T-helper 2 cell treated with Interferon-gamma antibody and Interleukin-4, amounts not matched to agents 5 μg/mL and 100 μg/mL, for 36 hours (primary cell): Measurements from ENCODE around the gene EFCAB5.
"Not testable (repeated sequence)": the region's sequence is repeated elsewhere in the genome, so short reads cannot be mapped to it uniquely, and the experiment has no call there.

Experiments
- DNase-seq: peaks from one replicate; pipeline ENCODE4 v3.0.0; 2021; ENCODE audit warnings: low spot score
- H3K27ac Mint-ChIP-seq: one replicate; pipeline ENCODE4 v1.8.0; 2021; ENCODE audit warnings: mild to moderate bottlenecking, mixed read lengths
- H3K27me3 Mint-ChIP-seq: one replicate; pipeline ENCODE4 v1.8.0; 2021; ENCODE audit warnings: low read depth, mixed read lengths
- H3K36me3 Mint-ChIP-seq: one replicate; pipeline ENCODE4 v1.8.0; 2021; ENCODE audit warnings: low read depth, mixed read lengths
- H3K4me1 Mint-ChIP-seq: one replicate; pipeline ENCODE4 v1.8.0; 2021; ENCODE audit warnings: low read depth, mixed read lengths
- H3K4me3 Mint-ChIP-seq: one replicate; pipeline ENCODE4 v1.8.0; 2022; ENCODE audit warnings: mild to moderate bottlenecking, moderate library complexity, mixed read lengths
- H3K9me3 Mint-ChIP-seq: one replicate; pipeline ENCODE4 v1.8.0; 2021; ENCODE audit warnings: mixed read lengths

EFCAB5 gene

DNA sequence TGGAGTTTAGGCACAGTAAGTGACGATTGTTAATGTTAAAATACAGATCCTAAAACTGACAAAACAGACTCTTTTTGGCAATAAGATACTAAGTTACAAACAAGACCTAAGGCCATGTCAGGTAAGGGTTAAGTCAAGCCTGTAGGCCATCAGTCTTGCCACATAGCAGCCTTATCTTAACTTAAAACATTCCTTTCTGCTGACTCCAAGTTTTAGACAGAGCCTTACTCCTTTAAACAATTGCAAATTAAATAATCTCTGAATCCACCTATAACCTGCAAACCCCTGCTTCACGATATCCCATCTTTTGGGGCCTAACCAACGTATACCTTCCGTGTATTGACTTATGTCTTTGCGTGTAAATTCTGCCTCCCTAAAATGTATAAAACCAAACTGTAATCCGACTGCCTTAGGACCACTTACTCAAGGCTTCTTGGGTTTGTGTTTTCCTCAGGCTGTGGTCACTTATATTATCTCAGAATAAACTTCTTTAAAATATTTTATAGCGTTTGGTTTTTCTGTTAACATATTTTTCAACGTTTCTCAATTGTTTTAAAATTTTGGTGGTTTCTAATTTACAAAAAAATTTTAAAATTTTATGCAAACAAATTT, 64.4 kb downstream of the EFCAB5 start:
- Mint-ChIP-seq H3K27ac (no peak overlapping the region), H3K4me1 (peaks cover 3% of the 10 kb centered on the region), H3K27me3 (no peaks in the 10 kb centered on the region), H3K4me3 (no peak overlapping the region), H3K36me3 (no peaks in the 10 kb centered on the region), H3K9me3 (no peaks in the 10 kb centered on the region)
- no peak for DNase-seq

GRCh38 chr17:30011934-30012333, 70.5 kb downstream of the EFCAB5 start:
- not testable (repeated sequence) for H3K9me3 Mint-ChIP-seq, H3K4me1 Mint-ChIP-seq, DNase-seq, H3K4me3 Mint-ChIP-seq, H3K27ac Mint-ChIP-seq, H3K36me3 Mint-ChIP-seq
- peaks cover 17% of the 10 kb centered on the region for H3K27me3 Mint-ChIP-seq

DNA sequence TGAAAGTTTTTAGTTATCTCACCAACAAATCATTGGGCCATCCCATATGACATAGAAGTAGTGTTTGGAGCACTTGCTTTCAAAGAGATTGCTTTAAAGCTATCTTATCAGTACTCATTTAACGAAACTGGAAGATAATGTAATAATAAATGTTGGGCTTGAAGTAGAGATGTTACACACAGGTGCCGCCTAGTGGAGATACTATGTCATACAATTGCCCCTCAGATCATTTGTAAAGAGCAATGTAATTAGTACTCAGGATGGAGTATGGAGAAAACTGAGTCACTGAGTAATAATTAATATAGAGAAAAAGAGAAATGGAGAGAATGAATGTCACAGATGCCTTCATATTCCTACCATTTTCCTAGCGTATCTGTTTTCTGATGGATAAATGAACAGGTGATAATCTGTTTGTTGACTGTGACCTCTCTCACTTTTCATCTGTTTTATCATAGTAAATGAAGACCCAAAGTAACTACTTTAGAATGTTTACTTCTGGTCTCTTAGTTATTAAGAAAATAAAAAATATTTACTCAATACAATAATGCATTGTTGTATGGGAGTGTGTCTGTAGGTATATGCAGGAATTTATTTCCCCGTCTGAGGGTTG, 80.4 kb downstream of the EFCAB5 start:
- H3K27ac Mint-ChIP-seq: no peak overlapping the region
- peaks cover 12% of the 10 kb centered on the region for H3K27me3 Mint-ChIP-seq
- no peaks in the 10 kb centered on the region for H3K36me3 Mint-ChIP-seq
- no peak for DNase-seq
- H3K4me1 Mint-ChIP-seq: no peaks in the 10 kb centered on the region
- no peak overlapping the region for H3K4me3 Mint-ChIP-seq
- no peaks in the 10 kb centered on the region for H3K9me3 Mint-ChIP-seq

DNA sequence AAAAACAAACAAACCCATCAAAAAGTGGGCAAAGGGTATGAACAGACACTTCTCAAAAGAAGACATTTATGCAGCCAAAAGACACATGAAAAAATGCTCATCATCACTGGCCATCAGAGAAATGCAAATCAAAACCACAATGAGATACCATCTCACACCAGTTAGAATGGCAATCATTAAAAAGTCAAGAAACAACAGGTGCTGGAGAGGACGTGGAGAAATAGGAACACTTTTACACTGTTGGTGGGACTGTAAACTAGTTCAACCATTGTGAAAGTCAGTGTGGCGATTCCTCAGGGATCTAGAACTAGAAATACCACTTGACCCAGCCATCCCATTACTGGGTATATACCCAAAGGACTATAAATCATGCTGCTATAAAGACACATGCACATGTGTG, 83.9 kb downstream of the EFCAB5 start:
- H3K27ac Mint-ChIP-seq, H3K27me3 Mint-ChIP-seq, H3K4me1 Mint-ChIP-seq, H3K9me3 Mint-ChIP-seq, H3K4me3 Mint-ChIP-seq, DNase-seq, H3K36me3 Mint-ChIP-seq: not testable (repeated sequence)

- H3K36me3 Mint-ChIP-seq: no peaks in the 10 kb centered on the region
- H3K9me3 Mint-ChIP-seq: no peaks in the 10 kb centered on the region
- no peaks in the 10 kb centered on the region for H3K4me1 Mint-ChIP-seq
- H3K4me3 Mint-ChIP-seq: no peak overlapping the region
- H3K27me3 Mint-ChIP-seq: peaks cover 2% of the 10 kb centered on the region
- no peak for DNase-seq
- no peak overlapping the region for H3K27ac Mint-ChIP-seq
Observed at GRCh38 chr17:30027676-30028075, 86.2 kb downstream of the EFCAB5 start.

DNA sequence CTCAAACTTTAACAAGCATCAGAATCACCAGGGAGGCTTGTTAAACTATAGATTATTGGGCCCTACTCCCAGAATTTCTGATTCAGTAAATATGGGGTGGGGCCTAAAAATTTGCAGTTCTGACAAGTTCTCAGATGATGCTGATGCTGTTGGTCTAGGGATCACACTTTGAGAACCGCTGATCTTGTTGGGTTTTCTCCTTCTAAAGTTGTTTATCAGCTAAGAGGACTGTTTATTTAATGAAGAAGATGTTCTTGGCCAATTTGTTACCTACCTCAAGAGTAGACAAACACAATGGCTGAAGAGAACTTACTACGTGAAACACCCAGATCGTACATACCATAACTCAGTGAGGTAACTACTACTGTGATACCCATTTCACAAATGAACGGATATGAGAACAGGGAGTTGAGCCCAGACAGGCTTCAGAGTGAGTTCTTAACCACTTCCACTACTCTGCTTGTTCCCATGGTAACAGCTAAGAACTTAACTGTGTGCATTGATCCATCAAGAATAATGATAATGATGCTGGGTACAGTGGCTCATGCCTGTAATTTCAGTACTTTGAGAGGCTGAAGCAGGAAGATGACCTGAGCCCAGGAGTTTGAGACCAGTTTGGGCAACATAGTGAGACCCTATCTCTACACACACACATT, 89.9 kb downstream of the EFCAB5 start:
- Mint-ChIP-seq H3K4me1 (no peaks in the 10 kb centered on the region), H3K27ac (no peak overlapping the region), H3K4me3 (no peak overlapping the region), H3K9me3 (no peaks in the 10 kb centered on the region), H3K36me3 (no peaks in the 10 kb centered on the region), H3K27me3 (peaks cover 2% of the 10 kb centered on the region)
- no peak for DNase-seq

DNA sequence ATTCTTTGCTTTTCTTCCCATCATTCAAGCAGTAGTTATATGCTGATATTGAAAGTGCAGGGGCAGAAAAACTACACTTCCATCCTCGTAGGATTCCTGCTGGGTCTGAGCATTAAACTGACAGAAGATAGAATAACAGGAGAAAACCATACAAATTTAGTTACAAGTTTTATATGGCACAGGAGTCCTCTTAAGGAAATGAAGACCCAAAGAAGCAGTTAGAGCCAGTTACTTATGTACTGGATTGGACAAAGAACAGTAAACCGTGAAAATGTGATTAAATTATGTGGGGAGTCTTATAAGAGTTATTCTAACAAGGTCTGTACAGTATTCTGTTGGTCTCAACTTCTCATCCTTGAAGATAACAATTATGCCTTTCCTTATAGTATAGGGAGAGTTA, 93.9 kb downstream of the EFCAB5 start:
- no peak for DNase-seq
- no peaks in the 10 kb centered on the region for H3K9me3 Mint-ChIP-seq
- H3K27me3 Mint-ChIP-seq: no peaks in the 10 kb centered on the region
- H3K4me3 Mint-ChIP-seq: no peak overlapping the region
- H3K4me1 Mint-ChIP-seq: no peaks in the 10 kb centered on the region
- no peak overlapping the region for H3K27ac Mint-ChIP-seq
- no peaks in the 10 kb centered on the region for H3K36me3 Mint-ChIP-seq

- DNase-seq, H3K4me3 Mint-ChIP-seq: not testable (repeated sequence)
- H3K9me3 Mint-ChIP-seq: peaks cover 11% of the 10 kb centered on the region
Observed at GRCh38 chr17:30040719-30041518, 99.5 kb downstream of the EFCAB5 start.

DNA sequence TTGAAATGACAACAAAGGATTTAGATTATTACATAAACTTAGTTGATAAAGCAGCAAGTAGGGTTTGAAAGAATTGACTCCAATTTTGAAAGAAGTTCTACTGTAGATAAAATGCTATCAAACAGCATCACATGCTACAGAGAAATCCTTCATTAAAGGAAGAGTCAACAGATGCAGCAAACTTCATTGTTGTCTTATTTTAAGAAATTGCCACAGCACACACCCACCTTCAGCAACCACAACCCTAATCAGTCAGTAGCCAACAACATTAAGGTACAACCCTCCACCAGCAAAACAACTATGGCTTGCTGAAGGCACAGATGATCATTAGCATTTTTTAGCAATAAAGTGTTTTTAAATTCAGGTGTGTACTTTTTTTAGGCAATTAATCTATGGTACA, 100.1 kb downstream of the EFCAB5 start:
- Mint-ChIP-seq H3K4me1 (peaks cover 5% of the 10 kb centered on the region), H3K36me3 (peaks cover 8% of the 10 kb centered on the region), H3K27me3 (peaks cover 19% of the 10 kb centered on the region), H3K4me3 (no peak overlapping the region), H3K9me3 (peaks cover 11% of the 10 kb centered on the region), H3K27ac (no peak overlapping the region)
- no peak for DNase-seq

More at GRCh38 chr17:30040719-30041518, 99.5 kb downstream of the EFCAB5 start:
- H3K27me3 Mint-ChIP-seq: peaks cover 17% of the 10 kb centered on the region
- not testable (repeated sequence) for H3K4me1 Mint-ChIP-seq, H3K36me3 Mint-ChIP-seq, H3K27ac Mint-ChIP-seq

GRCh38 chr17:30062372-30062771, 120.9 kb downstream of the EFCAB5 start:
- DNase-seq: no peak
- Mint-ChIP-seq H3K9me3 (peaks cover 22% of the 10 kb centered on the region), H3K27ac (no peak overlapping the region), H3K4me1 (no peaks in the 10 kb centered on the region), H3K36me3 (peaks cover 2% of the 10 kb centered on the region), H3K27me3 (peaks cover 8% of the 10 kb centered on the region), H3K4me3 (no peak overlapping the region)

DNA sequence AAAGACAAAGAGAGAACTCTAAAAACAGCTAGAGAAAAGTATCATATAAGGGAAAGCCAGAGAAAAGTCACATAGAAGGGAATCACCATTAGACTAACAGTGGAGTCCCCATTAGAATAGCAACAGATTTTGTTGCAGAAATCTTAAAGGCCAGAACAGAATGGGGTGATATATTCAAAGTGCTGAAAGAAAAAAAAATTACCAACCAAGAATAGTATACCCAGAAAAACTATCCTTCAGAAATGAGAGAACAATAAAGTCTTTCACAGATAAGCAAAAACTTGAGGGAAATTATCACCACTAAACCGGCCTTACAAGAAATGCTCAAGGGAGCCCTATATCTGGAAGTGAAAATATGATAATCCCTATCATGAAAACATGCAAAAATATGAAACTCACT, 123.3 kb downstream of the EFCAB5 start:
- H3K27me3 Mint-ChIP-seq: peaks cover 6% of the 10 kb centered on the region
- DNase-seq: no peak
- H3K36me3 Mint-ChIP-seq: peaks cover 2% of the 10 kb centered on the region
- peaks cover 22% of the 10 kb centered on the region for H3K9me3 Mint-ChIP-seq
- H3K4me1 Mint-ChIP-seq: no peaks in the 10 kb centered on the region
- no peak overlapping the region for H3K27ac Mint-ChIP-seq
- no peak overlapping the region for H3K4me3 Mint-ChIP-seq

- no peak for DNase-seq
- no peak overlapping the region for H3K27ac Mint-ChIP-seq
- H3K4me3 Mint-ChIP-seq: no peak overlapping the region
- peaks cover 21% of the 10 kb centered on the region for H3K27me3 Mint-ChIP-seq
- peaks cover 2% of the 10 kb centered on the region for H3K36me3 Mint-ChIP-seq
- H3K9me3 Mint-ChIP-seq: peaks cover 22% of the 10 kb centered on the region
- H3K4me1 Mint-ChIP-seq: no peaks in the 10 kb centered on the region
Observed at GRCh38 chr17:30068465-30068864, 127.0 kb downstream of the EFCAB5 start.

DNA sequence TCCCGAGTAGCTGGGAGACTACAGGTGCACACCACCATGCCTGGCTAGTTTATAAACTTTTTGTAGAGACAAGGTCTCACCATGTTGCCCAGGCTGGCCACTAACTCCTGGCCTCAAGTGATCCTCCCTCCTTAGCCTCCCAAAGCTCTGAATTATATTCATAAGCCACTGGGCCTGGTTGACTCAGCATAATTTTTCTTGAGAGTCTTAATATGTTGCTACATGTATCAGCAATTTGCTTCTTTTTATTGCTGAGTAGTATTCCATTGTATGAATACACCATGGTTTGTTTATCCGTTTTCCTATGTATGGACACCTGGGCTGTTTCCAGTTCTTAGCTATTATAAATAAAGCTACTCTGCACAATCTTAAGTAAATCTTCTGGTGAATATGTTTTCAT, 132.8 kb downstream of the EFCAB5 start:
- no peak for DNase-seq
- H3K27ac Mint-ChIP-seq: no peak overlapping the region
- H3K4me3 Mint-ChIP-seq: no peak overlapping the region
- H3K9me3 Mint-ChIP-seq: no peaks in the 10 kb centered on the region
- peaks cover 26% of the 10 kb centered on the region for H3K27me3 Mint-ChIP-seq
- H3K36me3 Mint-ChIP-seq: no peaks in the 10 kb centered on the region
- no peaks in the 10 kb centered on the region for H3K4me1 Mint-ChIP-seq

DNA sequence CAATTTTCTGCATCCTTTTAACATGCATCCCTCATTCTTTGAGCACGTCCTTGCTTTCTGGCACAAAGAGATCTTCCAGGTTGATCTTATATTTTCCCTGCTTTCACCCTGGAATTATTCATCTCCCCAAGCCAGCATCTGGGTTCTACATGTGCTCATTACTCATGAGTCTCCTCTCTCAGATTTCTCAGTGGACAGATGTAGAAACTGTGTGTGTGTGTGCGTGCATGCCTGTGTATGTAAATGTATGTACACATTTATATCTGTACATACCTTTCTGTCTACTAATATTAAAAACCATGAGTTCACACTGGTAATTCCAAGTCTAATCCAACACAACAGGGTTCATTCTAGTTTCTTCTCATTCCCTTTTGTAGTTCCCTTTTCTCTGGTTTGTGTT, 133.3 kb downstream of the EFCAB5 start:
- Mint-ChIP-seq H3K4me1 (no peaks in the 10 kb centered on the region), H3K4me3 (no peak overlapping the region), H3K27me3 (peaks cover 26% of the 10 kb centered on the region), H3K9me3 (no peaks in the 10 kb centered on the region), H3K36me3 (no peaks in the 10 kb centered on the region), H3K27ac (no peak overlapping the region)
- DNase-seq: no peak
